HG02885 (cell line): ENCODE results near the gene SLCO4A1.

Experiments used
- ATAC-seq: cut with Tn5 transposase; IDR thresholded peaks from one replicate; pipeline ENCODE4 v1.9.1; 2021; ENCODE audit warnings: mild to moderate bottlenecking; ENCODE audit not compliant: unreplicated experiment, poor library complexity

The SLCO4A1 gene

DNA sequence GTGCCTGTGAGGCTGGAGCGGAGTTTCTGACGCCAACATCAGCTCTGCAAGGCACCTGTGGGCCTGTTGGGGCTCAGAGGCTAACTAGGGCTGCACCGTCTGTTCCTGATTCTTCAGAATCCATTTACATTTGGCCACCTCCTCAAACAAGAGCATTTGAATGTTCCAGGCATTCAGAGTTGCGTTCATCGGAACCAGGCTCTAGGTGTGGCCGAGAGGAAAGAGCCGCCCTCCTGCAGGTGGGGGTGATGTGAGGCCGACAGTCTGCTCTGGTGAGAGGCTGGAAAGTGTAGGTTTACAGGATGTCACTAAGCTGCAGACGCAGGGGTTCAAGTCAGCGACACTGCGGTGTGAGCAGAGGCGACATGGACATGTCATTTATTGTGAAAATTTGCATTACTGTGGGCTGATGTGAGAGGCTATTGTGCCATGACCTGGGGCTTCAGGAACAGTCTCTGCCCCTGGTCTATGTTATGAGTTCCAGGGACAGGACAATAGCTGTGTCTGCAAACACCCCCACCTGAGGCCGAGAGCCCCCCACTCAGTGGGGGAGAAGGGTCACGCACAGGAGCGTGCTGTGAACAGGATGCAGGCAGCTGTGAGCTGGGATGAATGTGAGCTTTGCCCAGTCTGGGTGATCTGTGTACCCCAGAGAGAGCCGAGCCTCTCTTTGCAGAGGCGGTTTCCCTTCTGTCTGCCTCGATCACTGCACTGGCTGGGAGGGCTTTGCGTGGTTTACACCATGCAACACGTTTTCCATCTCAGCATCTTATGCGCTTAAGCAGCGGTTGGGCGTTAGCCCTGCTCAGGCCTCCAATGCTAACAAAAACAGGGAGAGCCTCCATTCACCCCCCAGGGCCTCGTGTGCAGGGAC, 21.1 kb downstream of the SLCO4A1 start:
- ATAC-seq, result no peak

GRCh38 chr20:62664019-62664971, 22.0 kb downstream of the SLCO4A1 start:
- ATAC-seq, result no peak

DNA sequence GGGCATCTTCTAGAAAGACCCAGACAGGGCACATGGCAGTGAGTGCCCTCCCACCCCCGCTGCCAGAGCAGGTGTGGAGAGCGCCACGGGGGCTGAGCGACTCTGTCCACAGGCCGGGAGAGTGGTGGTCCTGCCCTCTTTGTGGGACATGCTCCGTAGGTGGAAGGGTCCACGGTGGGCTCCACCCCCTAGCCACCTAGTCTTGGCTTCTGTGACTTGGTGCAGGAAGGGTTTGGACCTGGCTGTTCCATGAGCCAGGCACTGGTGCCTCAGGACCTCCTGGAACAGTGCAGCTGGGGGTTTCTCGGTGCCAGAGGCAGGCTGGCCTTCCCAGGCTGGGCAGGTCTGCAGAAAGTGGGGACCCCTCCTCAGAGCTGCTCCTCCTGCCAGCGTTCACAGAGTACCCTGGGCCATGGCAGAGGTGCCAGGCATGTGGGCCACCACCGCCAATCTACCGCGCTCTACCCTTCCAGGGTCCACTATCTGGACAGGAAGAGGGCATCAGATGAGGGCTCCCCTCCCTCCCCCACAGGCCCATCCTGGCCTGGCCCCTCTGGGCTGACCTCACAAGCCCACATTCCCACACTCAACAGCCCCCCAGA, 23.0 kb downstream of the SLCO4A1 start:
- ATAC-seq, result no peak

GRCh38 chr20:62665826-62666735, 23.8 kb downstream of the SLCO4A1 start:
- no peak for ATAC-seq

- no peak for ATAC-seq
Measured at GRCh38 chr20:62666736-62667529, 24.6 kb downstream of the SLCO4A1 start.

GRCh38 chr20:62667530-62668440, 25.5 kb downstream of the SLCO4A1 start:
- no peak for ATAC-seq

DNA sequence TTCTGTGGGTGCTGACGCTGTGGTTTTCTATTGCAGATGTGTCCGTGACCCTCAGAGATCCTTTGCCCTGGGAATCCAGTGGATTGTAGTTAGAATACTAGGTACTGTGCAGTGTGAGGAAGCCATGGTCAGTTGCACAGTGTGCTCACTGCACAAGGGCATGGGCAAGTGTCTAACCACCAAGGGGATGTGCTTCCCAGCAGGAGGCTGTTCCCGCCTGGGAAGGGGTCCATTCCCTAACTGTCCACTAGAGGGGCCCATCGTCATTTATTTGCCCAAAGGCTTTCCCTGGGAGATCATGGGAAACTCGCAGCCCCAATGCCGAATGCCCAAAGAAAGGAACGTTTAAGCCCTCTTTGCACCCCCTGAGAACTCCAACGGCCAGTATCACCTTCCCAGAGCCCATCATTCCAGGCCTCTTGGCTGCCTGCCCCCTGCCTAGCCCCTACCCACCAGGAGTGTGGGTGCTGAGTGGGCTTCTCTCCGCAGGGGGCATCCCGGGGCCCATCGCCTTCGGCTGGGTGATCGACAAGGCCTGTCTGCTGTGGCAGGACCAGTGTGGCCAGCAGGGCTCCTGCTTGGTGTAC, 26.2 kb downstream of the SLCO4A1 start:
- ATAC-seq, result no peak

GRCh38 chr20:62669249-62669648, 26.9 kb downstream of the SLCO4A1 start:
- ATAC-seq, result no peak

DNA sequence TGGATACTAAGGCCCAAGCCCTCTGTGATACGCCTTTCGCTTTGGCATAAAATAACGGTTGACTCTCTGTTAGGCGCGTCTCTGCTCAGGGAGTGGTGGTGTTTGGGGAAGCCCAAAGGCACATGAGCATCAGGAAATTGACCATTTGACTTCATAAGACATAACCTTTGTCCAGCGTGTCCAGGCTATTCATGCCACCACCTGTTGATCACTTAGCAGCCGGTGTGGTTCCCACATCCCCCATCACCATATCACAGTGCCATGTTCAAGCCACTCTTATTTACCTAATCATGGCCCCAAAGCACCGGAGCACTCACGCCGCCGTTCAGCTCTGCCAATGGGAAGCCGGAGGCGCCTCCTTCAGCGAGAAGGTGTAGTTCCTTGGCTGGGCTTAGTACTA, 27.9 kb downstream of the SLCO4A1 start:
- ATAC-seq, result no peak

DNA sequence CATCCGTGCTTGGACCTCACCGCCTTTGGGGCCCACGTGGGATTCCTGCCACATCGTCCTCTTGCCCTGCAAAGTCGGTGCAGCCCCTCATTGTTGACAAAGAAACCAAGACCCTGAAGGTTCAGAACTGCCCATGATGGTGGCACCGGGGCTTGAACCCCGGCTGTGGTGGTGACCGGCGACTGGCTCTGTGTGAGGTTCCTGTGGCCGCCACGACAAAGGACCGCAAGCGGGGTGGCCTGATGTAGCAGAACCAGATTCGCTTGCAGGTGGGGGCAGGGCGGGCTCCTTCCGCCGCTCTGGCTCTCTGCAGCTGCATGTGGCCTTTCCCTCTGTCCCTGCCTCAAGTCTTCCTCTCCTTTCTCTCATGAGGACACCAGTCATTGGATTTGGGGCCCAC, 28.7 kb downstream of the SLCO4A1 start:
- no peak for ATAC-seq

GRCh38 chr20:62671765-62672164, 29.5 kb downstream of the SLCO4A1 start:
- no peak for ATAC-seq

GRCh38 chr20:62674370-62674769, 32.1 kb downstream of the SLCO4A1 start:
- no peak for ATAC-seq

DNA sequence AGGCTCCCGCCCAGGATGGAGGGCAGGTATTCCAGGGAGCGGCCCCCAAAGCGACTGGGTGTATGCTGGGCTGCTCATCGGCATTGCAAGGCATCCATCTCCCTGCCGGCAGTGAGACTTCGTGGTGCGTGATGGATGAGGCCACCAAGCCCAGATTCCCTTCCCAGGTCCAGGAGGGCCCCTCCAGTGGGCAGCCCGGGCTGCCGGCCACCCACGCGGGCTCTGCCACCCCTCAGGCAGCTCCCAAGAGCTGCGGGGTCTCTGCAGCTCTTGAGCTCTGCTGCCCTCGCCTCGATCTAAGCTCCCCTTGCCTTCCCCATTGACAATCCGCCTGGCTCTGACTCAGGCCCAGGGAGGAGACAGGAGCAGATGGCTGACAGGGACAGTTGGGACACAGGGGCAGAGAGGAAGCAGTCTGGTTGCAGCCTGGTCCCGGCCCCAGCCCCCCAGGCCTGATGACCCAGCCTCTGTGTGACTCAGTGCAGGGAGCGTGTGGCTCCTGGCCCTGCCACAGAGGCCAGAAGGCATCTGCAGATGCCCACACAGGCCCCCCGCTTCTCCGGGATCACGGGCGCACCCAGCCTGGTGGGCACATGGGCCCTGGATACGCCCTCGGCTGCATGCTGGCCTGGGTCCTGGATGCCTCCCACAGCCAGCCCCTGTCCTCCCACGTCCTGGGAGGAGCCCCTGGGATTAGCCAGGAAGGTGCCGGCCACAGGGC, 33.0 kb downstream of the SLCO4A1 start:
- no peak for ATAC-seq

- ATAC-seq, result no peak
Measured at GRCh38 chr20:62675877-62676260, 33.6 kb downstream of the SLCO4A1 start.

DNA sequence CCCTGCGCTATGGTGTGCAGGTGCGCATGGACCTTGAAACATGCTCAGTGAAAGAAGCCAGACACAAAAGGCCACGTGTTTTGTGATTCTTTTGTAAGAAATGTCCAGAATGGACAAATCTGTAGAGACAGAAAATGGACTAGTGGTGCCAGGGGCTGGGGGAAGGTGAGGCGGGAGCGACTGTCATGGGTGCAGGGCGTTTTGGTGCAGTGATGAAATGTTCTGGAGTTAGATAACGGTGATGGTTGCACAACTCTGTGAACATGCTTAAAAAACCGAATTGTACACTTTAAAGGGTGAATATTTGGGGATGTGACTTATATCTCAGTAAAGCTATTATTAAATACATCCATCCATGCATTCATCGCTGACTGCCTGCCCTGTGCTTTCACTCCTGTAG, 34.7 kb downstream of the SLCO4A1 start:
- no peak for ATAC-seq

GRCh38 chr20:62677678-62678077, 35.4 kb downstream of the SLCO4A1 start:
- ATAC-seq, result no peak

DNA sequence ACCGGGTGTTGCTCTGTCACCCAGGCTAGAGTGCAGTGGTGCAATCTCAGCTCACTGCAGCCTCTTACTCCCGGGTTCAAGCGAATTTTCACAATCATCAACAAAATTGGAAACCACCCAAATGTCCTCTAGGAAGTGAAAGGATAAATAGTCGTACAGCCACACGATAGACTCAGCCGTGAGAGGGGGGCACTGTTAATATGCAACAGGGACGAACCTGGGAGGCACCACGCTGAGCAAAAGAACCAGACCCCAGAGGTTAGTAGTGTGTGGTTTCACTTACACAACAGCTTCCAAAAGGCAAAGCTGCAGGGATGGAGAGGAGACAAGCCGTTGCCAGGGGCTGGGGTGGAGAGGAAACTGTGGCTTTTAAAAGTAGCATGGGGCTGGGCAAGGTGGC, 36.2 kb downstream of the SLCO4A1 start:
- ATAC-seq, result no peak
